ENCODE measurements around the gene CD6. TPM values are rescaled to one million over a fixed set of nuclear protein-coding genes. Genes with fewer than 3 reads are reported as not detected.
"Not testable (repeated sequence)": the region's sequence is repeated elsewhere in the genome, so short reads cannot be mapped to it uniquely, and the experiment has no call there.

Gene CD6
- total RNA-seq, 1 donor = 176 TPM

DNA sequence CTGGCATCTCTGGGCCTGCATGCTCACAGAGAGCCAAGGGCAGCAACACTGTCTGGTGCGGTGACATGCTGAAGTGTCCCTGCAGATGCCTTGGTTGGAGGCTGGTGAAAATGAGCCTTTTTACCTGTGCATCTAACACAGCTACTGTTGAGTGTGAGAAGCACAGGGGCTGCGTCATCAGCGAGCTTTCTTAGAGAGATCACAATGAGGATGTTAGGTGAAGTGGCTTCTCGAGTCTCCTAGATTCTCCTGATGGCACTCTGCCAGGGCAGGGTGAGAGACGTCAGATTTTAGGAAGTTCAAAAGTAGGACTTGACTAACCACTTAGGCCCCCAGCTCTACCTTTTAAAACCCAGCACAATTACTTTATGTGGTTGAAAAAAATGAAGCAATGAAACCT lies 15.9 kb upstream of the CD6 start:
- no peaks in the 10 kb centered on the region for H3K9me3 ChIP-seq (ENCODE audit: low read depth, low read length)
- peaks cover 14% of the 10 kb centered on the region for H3K27me3 ChIP-seq (ENCODE audit: insufficient read depth, low read length)
- H3K4me1 ChIP-seq (ENCODE audit: insufficient read depth, low read length) = peaks cover 49% of the 10 kb centered on the region
- H3K4me3 ChIP-seq (ENCODE audit: low read length) = no peak overlapping the region

- Histone ChIP-seq H3K9me3 (ENCODE audit: low read depth, low read length) (no peaks in the 10 kb centered on the region), H3K4me1 (ENCODE audit: insufficient read depth, low read length) (peaks cover 42% of the 10 kb centered on the region), H3K27me3 (ENCODE audit: insufficient read depth, low read length) (peaks cover 25% of the 10 kb centered on the region), H3K4me3 (ENCODE audit: low read length) (no peak overlapping the region)
Observed at GRCh38 chr11:60957188-60957587, 14.3 kb upstream of the CD6 start.

- H3K9me3 ChIP-seq (ENCODE audit: low read depth, low read length) = no peaks in the 10 kb centered on the region
- H3K4me1 ChIP-seq (ENCODE audit: insufficient read depth, low read length) = peaks cover 20% of the 10 kb centered on the region
- H3K27me3 ChIP-seq (ENCODE audit: insufficient read depth, low read length) = peaks cover 27% of the 10 kb centered on the region
- no peak overlapping the region for H3K4me3 ChIP-seq (ENCODE audit: low read length)
Observed at GRCh38 chr11:60959431-60959830, 12.0 kb upstream of the CD6 start.

DNA sequence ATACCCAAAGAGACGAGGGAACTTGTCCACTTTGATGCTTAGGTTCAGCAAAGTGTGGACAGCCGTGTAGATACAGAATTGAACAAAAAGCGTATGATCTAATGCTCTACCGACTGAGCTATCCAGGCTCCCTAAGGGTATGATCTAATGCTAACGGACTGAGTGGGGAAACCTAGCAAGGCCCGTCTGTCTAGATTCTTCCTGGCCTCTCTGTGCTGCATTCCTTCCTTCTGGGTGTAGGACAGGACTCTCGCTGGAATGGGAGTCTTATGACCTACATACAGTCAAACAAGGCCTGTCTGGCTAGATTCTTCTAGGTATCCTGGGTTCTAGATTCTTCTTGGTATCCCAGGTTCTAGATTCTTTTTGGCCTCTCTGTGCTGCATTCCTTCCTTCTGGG lies 11.1 kb upstream of the CD6 start:
- H3K27me3 ChIP-seq (ENCODE audit: insufficient read depth, low read length) = peaks cover 27% of the 10 kb centered on the region
- H3K4me1 ChIP-seq (ENCODE audit: insufficient read depth, low read length) = peaks cover 10% of the 10 kb centered on the region
- H3K9me3 ChIP-seq (ENCODE audit: low read depth, low read length) = no peaks in the 10 kb centered on the region
- no peak overlapping the region for H3K4me3 ChIP-seq (ENCODE audit: low read length)

GRCh38 chr11:60964801-60965200 lies 6.7 kb upstream of the CD6 start:
- H3K27me3 ChIP-seq (ENCODE audit: insufficient read depth, low read length) = peaks cover 21% of the 10 kb centered on the region
- no peaks in the 10 kb centered on the region for H3K4me1 ChIP-seq (ENCODE audit: insufficient read depth, low read length)
- no peaks in the 10 kb centered on the region for H3K9me3 ChIP-seq (ENCODE audit: low read depth, low read length)
- no peak overlapping the region for H3K4me3 ChIP-seq (ENCODE audit: low read length)

DNA sequence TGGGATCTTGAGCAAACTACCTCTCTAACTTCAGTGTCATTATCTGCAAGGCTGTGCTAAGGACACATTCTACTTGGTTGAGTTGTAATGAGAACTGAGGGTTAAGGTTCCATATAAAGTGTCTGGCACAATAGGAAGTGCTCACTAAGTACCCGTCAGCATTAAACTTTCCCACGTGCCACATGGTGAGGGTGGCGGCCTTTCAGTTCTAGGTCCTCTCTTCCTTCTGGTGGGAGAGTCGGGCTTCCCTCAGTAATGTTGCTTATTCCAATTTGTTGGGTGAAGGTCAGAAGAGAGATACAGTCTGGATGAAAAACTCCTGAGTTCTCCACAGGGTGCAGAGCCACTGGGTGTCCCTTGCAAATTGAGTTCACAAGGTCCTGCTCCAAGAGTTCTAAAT lies 4.6 kb upstream of the CD6 start:
- Histone ChIP-seq H3K9me3 (ENCODE audit: low read depth, low read length) (no peaks in the 10 kb centered on the region), H3K4me1 (ENCODE audit: insufficient read depth, low read length) (peaks cover 18% of the 10 kb centered on the region), H3K4me3 (ENCODE audit: low read length) (no peak overlapping the region), H3K27me3 (ENCODE audit: insufficient read depth, low read length) (peaks cover 2% of the 10 kb centered on the region)

GRCh38 chr11:60968223-60968622 lies 3.3 kb upstream of the CD6 start:
- Histone ChIP-seq H3K9me3 (ENCODE audit: low read depth, low read length) (no peaks in the 10 kb centered on the region), H3K4me3 (ENCODE audit: low read length) (no peak overlapping the region), H3K4me1 (ENCODE audit: insufficient read depth, low read length) (peaks cover 19% of the 10 kb centered on the region), H3K27me3 (ENCODE audit: insufficient read depth, low read length) (no peaks in the 10 kb centered on the region)

GRCh38 chr11:60970369-60970774 lies 1.1 kb upstream of the CD6 start:
- peaks cover 23% of the 10 kb centered on the region for H3K4me1 ChIP-seq (ENCODE audit: insufficient read depth, low read length)
- H3K4me3 ChIP-seq (ENCODE audit: low read length) = no peak overlapping the region
- no peaks in the 10 kb centered on the region for H3K27me3 ChIP-seq (ENCODE audit: insufficient read depth, low read length)

GRCh38 chr11:60970890-60971289 lies 590 bp upstream of the CD6 start:
- peaks cover 23% of the 10 kb centered on the region for H3K4me1 ChIP-seq (ENCODE audit: insufficient read depth, low read length)
- no peak overlapping the region for H3K4me3 ChIP-seq (ENCODE audit: low read length)
- H3K9me3 ChIP-seq (ENCODE audit: low read depth, low read length) = no peaks in the 10 kb centered on the region
- no peaks in the 10 kb centered on the region for H3K27me3 ChIP-seq (ENCODE audit: insufficient read depth, low read length)

More at GRCh38 chr11:60970369-60970774, 1.1 kb upstream of the CD6 start:
- no peaks in the 10 kb centered on the region for H3K9me3 ChIP-seq (ENCODE audit: low read depth, low read length)

- H3K4me3 ChIP-seq (ENCODE audit: low read length) = peak overlapping the region; percentile 68
- H3K9me3 ChIP-seq (ENCODE audit: low read depth, low read length) = no peaks in the 10 kb centered on the region
- no peaks in the 10 kb centered on the region for H3K27me3 ChIP-seq (ENCODE audit: insufficient read depth, low read length)
- H3K4me1 ChIP-seq (ENCODE audit: insufficient read depth, low read length) = peaks cover 33% of the 10 kb centered on the region
Observed at GRCh38 chr11:60972182-60973030, 926 bp downstream of the CD6 start.

- Histone ChIP-seq H3K4me1 (ENCODE audit: insufficient read depth, low read length) (peaks cover 44% of the 10 kb centered on the region), H3K4me3 (ENCODE audit: low read length) (peak overlapping the region; percentile 68), H3K9me3 (ENCODE audit: low read depth, low read length) (no peaks in the 10 kb centered on the region), H3K27me3 (ENCODE audit: insufficient read depth, low read length) (no peaks in the 10 kb centered on the region)
Observed at GRCh38 chr11:60973699-60974098, 2.2 kb downstream of the CD6 start.

- H3K4me3 ChIP-seq (ENCODE audit: low read length) = peak overlapping the region; percentile 68
- H3K27me3 ChIP-seq (ENCODE audit: insufficient read depth, low read length); H3K9me3 ChIP-seq (ENCODE audit: low read depth, low read length): not testable (repeated sequence)
- peaks cover 50% of the 10 kb centered on the region for H3K4me1 ChIP-seq (ENCODE audit: insufficient read depth, low read length)
Observed at GRCh38 chr11:60974316-60974715, 2.8 kb downstream of the CD6 start.

DNA sequence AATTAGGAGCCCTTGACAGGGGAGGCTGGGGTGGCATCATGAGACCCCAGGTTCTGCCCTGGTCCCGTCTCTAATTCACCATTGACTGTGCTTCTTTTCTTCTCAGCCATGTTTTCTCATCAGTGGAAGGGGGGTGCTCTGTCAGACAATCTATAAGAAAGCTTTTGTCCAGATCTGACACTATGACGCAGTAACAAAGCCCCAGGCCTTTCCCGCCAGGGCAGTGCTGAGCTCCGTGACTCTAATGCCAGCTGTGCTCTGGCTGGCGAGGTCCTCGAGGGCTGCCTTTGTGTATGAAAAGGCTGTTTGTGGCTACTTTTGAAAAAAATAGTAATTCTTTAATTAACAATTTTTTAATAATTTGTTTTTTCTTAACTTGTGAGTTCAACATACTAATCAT lies 3.2 kb downstream of the CD6 start:
- Histone ChIP-seq H3K4me3 (ENCODE audit: low read length) (peak overlapping the region; percentile 68), H3K9me3 (ENCODE audit: low read depth, low read length) (no peaks in the 10 kb centered on the region), H3K4me1 (ENCODE audit: insufficient read depth, low read length) (peaks cover 54% of the 10 kb centered on the region), H3K27me3 (ENCODE audit: insufficient read depth, low read length) (no peaks in the 10 kb centered on the region)

- Histone ChIP-seq H3K4me1 (ENCODE audit: insufficient read depth, low read length) (peaks cover 55% of the 10 kb centered on the region), H3K27me3 (ENCODE audit: insufficient read depth, low read length) (no peaks in the 10 kb centered on the region), H3K9me3 (ENCODE audit: low read depth, low read length) (no peaks in the 10 kb centered on the region), H3K4me3 (ENCODE audit: low read length) (no peak overlapping the region)
Observed at GRCh38 chr11:60977224-60977623, 5.7 kb downstream of the CD6 start.

GRCh38 chr11:60977836-60978235 lies 6.4 kb downstream of the CD6 start:
- Histone ChIP-seq H3K9me3 (ENCODE audit: low read depth, low read length) (no peaks in the 10 kb centered on the region), H3K4me1 (ENCODE audit: insufficient read depth, low read length) (peaks cover 61% of the 10 kb centered on the region), H3K27me3 (ENCODE audit: insufficient read depth, low read length) (no peaks in the 10 kb centered on the region), H3K4me3 (ENCODE audit: low read length) (no peak overlapping the region)
